NCI-H2196 (cell line): Measurements from ENCODE around the gene DNER.

Source experiments
- DNase-seq: peaks from one replicate; lab custom pipeline; 2025; ENCODE audit not compliant: unreplicated experiment; lab: John Stamatoyannopoulos, UW

The DNER gene

DNA sequence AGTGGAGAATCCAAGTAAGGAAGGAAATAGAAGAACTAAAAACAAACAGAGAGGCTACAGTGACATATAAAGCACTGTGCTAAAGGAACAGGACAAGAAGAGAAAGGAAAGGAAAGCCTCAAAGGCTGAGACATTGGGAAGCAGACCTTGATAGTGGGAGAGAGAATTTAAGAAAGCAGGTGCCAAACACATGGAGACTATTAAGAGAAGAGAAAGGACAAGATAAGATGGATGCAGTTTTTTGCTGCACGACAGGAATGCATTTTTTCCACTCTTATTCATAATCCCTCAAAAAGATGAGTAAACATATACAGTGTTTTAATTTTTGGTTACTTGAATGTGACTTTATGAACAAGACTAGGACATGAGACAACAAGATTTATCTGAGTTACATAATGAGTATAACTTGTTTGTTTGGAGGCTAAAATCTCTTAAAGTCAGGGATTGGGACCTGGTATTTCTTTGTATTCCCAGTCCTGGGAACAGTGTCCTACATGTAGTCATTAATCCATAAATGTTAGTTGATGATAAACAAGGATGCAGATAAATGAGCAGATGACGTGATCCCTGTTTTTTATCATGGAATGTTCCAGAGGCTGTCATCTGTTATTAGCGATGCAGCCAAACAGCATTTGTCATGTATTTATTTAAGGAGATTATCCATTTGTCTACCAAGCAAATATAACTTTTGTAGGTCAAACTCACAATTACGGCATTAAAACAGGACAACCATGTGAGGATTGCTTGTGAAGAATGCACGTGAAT lies 141.7 kb downstream of the DNER start:
- DNase-seq = no peak

DNA sequence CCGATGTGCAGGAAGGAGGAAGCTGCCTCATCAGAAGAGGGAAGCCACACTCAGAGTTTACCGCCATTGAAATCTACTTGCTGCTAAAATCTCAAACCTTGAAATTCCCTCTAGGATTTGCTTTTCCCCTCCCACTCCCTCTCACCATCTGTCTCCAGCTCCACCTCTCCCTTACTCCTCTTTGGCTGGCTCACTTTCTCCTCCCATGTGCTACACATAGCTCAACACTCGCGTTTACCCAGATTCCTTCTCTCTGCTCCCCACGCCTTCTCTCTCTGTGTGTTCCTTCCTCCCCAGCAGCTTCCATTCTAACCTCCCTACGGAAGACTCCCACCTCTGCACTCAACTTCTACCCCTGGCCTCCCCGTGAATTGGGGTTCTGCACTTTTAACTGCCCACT lies 143.1 kb downstream of the DNER start:
- no peak for DNase-seq

DNA sequence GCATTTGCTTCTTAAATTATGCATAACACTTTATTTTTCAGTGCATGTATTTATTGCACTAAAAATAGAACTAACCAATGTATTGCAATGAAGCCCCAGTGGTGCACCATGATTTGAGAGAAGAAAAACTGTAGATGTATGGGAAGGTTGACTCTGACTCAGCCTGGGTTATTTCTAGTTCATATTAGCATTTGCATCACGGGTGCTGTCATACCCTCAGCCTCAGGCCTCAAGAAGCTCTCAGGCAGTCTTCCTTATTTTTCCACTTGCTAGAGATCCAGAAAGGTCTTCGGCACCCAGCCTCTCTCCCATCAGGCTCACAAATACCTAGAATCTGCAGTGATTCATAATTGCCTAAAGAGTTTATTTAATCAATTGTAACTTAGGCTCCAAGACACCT lies 148.0 kb downstream of the DNER start:
- DNase-seq = no peak

DNA sequence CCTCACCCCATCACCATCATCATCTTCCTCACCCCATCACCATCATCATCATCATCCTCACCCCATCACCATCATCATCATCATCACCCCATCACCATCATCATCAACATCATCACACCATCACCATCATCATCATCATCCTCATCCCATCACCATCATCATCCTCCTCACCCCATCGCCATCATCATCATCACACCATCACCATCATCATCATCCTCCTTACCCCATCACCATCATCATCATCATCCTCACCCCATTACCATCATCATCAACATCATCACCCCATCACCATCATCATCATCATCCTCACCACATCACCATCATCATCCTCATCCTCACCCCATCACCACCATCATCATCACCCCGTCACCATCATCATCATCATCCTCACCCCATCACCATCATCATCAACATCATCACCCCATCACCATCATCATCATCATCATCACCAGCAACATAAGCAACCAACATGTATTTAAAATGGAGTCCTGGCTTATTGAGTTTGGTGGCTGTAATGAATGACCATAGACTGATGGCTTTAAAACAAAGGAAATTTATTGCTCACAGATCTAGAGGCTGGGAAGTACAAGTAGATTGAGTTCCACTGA lies 150.0 kb downstream of the DNER start:
- no peak for DNase-seq

DNA sequence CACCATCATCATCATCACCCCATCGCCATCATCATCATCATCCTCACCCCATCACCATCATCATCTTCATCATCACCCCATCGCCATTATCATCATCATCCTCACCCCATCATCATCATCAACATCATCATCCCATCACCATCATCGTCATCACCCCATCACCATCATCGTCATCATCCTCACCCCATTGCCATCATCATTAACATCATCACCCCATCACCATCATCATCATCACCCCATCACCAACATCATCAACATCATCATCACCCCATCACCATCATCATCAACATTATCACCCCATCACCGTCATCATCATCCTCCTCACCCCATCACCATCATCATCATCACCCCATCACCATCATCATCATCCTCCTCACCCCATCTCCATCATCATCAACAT lies 151.0 kb downstream of the DNER start:
- DNase-seq = no peak

DNA sequence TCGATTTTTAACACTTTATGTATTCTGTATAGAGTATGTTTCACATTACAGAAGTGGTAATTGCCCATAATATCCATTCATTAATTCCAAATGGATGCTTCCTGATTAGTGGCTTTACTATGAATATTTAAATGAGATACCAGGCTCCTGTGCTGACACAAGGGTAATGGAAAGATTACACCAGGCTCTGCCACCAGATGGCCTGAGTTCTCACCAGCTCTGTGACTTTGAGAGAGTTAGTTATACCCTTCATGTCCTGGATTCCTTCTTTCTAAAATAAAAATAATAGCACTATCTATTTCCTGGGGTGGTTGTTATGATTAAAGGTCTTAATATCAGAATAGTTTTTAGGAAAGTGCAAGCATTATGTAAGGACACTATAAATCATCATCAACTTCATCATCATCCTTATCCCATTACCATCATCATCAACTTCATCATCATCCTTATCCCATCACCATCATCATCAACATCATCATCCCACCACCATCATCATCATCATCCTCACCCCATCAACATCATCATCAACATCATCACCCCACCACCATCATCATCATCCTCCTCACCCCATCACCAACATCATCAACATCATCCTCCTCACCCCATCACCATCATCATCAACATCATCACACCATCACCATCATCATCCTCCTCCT lies 151.8 kb downstream of the DNER start:
- DNase-seq = no peak

DNA sequence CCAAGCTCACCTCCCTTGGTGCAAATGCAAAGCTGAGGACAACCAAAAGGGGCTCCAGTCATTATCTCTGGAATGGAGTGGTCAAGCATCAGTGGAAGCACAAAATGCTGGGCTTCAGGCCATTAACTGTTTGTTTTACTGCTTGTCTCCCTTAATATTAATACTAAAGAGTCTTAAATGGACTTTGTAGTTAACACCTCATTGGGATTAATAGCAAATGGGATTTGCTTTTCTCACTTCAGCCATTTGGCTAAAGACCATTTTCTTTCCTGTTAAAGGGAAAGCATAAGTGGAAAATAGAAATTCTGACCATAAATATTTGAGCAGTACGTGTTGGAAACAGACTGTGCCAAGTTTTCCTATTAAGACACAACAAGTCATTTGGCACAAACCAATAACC lies 154.4 kb downstream of the DNER start:
- no peak for DNase-seq

DNA sequence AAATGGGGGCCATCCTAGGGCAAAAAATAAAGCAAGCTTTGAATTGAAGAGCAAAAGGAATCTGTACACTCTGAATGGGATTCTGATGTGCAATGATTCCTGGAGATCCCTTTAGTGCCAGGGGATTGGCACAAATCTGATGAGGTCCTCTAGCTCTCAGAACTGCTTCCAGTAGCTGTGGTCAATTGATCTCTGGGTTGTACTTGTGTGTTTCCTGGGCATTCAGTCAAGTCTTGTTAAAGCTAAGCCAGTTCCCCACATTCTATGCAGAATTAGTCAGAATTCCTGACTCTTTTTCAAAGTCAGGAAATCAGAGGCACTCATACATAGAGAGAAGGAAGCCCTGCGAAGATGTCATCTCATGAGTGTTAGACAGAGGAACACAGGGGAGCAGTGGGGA lies 161.3 kb downstream of the DNER start:
- DNase-seq = no peak

DNA sequence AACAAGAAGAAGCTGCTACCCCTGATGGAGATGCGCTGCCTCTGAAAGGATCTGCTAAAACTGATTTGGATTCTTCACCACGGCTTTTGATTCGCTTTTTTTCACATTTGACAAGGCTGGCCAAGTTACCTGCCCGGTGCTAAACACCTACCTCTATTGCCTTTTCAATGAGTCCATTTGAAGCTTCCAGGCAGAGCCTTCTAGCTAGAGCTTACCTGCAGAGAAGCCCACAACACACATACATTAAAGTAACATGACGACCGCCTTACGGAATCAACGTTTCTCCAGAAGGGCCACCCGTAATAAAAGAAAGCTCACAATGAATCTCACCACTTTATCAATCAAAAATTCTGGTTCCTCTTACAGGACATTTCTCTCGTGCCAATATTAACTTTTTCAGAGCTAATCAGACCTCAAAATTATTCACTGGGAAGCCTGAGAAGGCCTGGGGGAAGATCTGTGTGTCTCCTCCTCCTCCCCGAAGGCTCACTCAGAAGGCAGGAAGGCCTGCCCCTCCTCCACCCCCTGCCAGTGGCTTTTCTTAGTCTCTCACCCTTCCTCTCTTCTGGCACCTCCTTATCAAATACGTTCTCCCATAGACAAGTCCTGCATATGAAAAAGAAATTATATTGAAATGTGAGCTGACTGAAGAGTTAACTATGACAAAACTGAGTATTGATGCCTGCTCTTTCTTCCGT lies 171.0 kb downstream of the DNER start:
- DNase-seq = no peak

DNA sequence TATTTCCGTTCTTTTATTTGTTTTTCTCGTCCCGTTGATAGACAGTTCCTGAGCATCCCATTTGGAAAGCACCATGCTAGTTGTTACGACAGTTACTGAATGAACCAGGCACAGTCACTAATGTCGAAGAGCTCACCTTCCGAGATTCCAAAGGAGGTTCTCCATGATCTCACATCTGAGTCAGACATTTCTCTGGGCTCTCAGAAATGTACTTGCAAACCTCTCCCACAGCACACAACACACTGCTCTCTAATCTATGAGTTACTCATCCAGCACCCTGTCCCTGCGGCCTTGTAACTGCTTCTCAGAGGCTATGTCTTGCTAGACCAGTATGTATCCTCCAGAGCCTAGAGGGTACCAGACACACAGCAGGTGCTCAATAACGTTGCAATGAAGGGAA lies 174.7 kb downstream of the DNER start:
- no peak for DNase-seq

DNA sequence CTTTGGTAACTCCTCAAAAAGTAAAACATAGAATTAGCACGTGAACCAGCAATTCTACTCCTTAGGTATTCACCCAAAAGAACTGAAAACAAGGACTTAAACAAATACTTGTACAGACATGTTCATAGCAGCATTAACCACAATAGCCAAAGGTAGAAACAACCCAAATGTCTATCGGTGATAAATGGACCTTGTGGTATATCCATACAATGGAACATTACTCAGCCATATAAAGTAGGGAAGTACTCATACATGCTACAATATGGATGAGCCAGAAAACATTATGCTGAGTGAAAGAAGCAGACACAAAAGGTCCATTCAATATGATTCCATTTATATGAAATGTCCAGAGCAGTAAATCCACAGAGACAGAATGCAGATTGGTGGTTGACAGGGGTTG lies 182.8 kb downstream of the DNER start:
- no peak for DNase-seq

DNA sequence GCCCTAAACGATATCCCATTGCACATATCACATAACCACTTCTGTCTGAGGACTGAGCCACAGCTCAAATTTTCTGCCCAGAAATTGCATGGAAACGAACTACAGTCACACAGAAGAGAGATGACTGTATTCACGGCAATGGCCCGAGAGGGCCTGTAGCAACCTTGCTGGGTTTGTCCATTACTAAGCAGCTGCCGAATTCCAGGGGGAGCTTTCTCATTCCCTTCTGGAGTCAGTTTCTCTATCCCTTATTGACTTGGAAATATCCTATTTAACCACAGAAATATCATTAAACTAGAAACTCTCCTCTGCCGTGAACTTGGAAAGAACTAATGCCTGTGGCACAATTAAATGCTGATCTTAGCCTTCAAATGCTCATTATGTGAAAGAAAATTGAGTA lies 183.9 kb downstream of the DNER start:
- DNase-seq = no peak

DNA sequence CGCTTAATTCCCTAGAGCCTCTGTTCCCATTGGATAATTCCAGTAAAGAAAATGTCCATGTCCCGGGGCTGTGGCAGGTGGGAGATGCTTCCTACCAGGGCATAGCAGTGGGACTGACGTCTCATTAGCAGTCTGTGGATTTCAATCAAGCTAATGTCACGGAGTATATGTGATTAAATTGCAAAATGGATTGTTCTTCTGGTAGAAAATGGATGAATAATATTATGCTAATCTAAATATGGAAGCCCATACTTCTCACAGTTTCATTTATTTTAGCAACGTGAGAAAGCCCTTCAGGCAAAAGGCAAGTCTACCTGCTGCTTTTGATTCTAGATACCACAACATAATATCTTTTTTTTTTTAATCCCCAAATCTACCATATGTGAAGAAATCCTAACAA lies 185.5 kb downstream of the DNER start:
- no peak for DNase-seq

DNA sequence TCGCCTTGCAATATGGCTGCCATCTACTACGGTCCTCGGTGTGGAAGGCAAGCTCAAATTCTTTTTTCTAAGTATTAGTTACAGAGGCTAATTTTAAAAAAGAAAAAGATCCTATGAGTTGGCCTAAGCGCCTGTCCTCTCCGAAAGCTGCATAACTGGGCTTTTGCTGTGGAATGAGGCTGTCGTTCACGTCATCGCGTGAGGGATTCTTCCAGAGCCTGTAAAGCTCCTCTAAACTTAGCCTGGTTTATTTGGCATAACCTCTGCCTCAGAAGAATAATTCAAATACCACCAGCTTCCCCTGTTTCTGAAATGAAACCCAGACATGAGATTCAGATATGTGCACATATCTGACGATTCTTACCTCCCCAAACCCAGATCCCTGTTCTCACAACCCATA lies 187.4 kb downstream of the DNER start:
- DNase-seq = no peak

DNA sequence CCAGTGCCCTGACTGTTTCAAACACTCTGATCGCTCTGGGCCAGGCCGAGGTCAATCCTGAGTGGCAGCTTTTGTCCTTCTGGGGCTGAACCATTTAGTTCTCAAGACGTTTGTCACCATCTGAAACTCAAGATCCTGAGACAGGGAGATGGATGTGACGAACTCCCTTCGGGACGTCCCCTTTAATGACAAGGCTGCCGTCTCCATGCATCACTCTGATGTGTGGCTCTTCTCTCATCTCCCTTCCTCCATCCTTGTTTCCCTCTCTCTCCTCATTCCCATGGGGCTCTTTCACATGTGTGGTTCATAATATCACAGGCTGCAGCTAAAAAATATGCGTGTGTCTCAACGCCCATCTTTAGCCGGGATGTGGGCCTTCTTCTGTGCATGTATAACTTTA lies 189.6 kb downstream of the DNER start:
- DNase-seq = no peak

DNA sequence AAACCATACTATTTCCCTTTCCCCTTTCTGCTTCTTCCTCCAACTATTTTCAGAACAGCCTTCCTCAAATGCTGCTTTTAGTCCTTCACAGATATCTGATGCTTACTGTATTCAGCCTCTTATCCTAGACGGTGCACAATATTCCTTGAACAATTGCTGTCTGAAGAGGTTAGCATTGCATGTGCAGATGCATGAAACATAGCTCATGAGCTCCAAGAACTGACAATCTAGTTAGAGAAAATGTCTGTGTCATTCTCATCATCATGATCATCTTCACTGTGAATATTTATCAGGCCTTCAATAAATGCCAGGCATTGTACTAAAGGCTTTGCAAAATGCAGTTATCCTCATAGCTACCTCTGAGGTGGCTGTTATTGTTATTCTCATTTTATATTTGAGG lies 190.7 kb downstream of the DNER start:
- DNase-seq = no peak

DNA sequence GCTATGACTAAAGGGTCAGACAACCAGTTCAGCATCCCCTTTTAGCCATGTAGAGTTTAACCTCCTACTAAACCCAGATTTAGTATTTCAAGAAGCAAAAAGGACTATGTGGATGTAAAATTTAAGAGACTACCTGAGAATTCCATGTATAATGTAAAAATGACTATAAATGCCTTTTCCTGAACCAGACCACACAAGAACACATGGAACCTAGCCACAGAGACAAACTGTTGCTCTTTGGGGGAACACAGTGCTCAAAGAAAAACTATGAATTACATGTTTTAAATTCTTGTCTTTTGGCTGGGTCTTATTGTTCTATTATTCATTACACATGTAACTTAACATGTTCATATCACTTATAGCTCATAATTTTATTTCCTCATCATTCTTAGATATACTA lies 192.8 kb downstream of the DNER start:
- DNase-seq = no peak

DNA sequence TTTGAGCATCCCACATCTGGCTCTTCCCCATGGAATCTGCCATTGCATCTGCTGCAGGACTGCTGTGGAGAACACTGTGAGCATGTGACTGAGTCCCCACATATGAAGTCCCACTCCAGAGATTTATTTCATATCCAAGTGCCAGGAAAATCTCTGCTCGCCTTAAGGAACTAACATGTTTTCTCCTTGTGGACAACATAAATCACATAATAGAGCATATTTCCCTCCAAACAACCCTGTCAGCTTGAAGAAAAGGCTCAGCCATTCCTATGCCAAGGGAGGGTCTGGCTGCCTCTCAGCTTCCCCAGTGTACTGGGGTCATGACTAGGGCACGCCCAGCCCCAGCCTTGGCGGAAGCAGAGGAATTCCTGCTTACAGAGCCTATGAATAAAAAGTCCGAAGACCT lies 193.7 kb downstream of the DNER start:
- DNase-seq = no peak

DNA sequence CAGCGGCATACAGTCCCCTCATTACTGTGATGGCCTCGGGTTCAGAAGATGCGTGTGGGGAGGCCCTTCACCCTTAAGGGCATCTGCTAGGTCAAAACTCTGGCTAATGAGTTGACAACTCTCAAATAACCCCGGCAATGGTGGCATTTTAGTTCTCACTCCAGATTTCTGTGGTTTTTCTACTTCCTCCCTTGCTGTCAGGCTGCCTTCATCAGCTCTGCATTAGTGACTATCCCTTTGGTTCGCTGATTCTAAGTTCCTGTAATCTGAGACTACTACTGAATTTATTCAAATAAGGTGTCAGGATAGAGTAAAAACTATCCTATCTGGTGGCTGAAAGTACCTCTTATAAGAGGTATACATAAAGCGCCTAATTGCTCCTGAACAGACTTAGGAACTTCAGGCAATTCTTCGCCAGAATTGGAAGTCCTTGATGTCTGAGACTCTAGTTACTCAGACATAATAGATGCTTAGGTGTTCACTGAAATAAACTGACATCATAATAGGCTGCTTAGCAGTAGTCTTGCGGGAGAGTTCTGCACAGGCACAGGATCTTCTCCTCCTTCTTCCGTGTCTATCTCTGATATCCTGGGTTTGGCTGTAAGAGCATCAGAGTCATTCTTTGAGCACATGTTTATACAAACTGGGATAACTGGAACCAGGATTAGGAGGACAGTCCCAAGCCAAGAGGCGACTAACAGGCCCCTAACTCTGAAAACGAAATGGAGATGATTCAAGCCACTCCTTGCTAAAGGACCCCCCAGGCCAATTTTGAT lies 194.5 kb downstream of the DNER start:
- DNase-seq = no peak

DNA sequence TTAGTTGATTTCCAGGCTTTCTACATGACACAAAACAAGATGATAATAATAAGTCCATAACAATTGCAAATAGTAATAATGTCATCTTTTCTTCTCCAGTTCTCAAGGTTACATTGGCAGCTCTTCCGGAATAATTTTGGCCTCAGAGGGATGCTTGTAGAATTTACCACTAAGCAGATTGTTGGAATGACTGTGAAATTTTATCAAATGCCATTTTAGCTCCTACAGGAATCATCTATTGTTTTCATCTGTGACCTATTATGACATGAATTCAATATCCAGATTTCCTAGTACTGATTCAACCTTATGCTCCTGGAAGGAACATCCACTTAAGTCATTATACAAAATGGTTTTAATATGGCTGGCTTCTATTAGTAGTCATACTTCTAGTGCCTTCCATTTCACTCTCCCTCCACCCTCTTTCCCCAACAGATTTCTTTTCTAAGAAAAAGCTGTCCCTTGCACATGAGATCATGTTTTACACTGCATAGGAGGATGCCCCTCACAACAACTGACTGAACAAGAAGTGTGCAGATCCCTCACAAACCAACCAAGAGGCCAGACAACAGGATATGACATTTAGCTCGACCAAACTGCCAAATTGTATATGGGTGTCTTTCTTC lies 200.0 kb downstream of the DNER start:
- no peak for DNase-seq

DNA sequence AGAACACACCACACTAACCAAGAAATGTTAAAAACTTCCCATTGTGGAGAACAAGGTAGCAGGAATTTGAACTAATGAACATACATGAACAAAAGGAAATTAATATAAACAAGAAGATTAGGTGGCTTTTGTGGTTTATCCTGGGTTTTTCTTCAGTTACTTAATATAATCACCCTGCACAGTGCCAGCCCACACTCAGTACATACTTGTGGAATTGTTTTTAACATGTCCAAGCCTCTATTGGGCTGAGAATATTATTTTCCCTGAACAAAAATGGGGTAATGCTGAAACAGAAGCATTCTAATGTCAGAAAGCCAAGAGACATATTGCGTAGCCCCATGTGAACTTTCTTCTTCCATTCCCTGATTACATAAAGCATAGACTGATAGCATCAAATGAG lies 202.8 kb downstream of the DNER start:
- no peak for DNase-seq
